Thyroid gland (tissue), 4 donors: ENCODE data around the gene SDHA.

Experiments
- CTCF ChIP-seq, 6 experiments: fragments of 200-600 bp in 3 of 6; fragments of 450-650 bp in 3 of 6; sonication (generic) in 3 of 6; IDR thresholded peaks; one replicate each; pipeline ENCODE4 v1.5.1; 2016 to 2019; ENCODE audit warnings: antibody characterized with exemption in 6 of 6, mild to moderate bottlenecking in 2 of 6, inconsistent platforms in 1 of 6, moderate library complexity in 1 of 6
- POLR2A ChIP-seq, 2 donors: fragments of 450-650 bp; IDR thresholded peaks; one replicate each; pipeline ENCODE4 v1.6.1; 2017; ENCODE audit warnings: antibody characterized with exemption in 2 of 2, mild to moderate bottlenecking in 2 of 2, moderate library complexity in 1 of 2

GRCh38 chr5:213803-214395 lies 4.2 kb upstream of the SDHA start:
- TF ChIP-seq CTCF (IDR thresholded peaks at IDR 0.05) (no peak), POLR2A (IDR thresholded peaks at IDR 0.05) (no peak)
